ENCODE measurements around the gene KITLG. TPM values are rescaled to one million over a fixed set of nuclear protein-coding genes. Genes with fewer than 3 reads are reported as not detected.

KITLG gene
- total RNA-seq, 1 donor from 2014 or later = 6.2 TPM

DNA sequence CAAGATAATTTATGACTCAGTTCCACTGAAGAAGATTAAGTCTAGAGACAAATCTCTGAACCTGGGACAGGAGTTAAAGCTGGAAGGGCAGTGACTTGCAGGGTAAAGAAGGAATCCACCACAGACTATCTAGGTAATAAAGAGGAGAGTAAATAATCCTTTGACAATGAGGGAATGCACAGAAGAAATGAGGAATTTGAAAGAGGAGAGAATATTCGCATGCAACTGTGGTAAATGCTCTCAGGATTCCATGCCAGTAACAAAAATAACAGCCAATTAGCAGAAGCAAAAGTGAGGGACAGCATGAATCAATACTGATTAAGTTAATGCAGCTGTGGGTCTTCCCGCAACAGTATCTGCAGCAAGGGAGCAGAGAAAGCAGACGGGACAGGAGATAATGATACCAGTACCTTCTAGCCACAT is 77.0 kb downstream of the KITLG start:
- no peaks in the 10 kb centered on the region for H3K27me3 Mint-ChIP-seq (ENCODE audit: low read depth)
- no peaks in the 10 kb centered on the region for H3K4me1 Mint-ChIP-seq
- DNase-seq (ENCODE audit: low read depth, low spot score) = no peak
- H3K4me3 Mint-ChIP-seq = no peak overlapping the region
- H3K36me3 Mint-ChIP-seq (ENCODE audit: low read depth) = peaks cover 5% of the 10 kb centered on the region
- TF ChIP-seq, protein P1, sequence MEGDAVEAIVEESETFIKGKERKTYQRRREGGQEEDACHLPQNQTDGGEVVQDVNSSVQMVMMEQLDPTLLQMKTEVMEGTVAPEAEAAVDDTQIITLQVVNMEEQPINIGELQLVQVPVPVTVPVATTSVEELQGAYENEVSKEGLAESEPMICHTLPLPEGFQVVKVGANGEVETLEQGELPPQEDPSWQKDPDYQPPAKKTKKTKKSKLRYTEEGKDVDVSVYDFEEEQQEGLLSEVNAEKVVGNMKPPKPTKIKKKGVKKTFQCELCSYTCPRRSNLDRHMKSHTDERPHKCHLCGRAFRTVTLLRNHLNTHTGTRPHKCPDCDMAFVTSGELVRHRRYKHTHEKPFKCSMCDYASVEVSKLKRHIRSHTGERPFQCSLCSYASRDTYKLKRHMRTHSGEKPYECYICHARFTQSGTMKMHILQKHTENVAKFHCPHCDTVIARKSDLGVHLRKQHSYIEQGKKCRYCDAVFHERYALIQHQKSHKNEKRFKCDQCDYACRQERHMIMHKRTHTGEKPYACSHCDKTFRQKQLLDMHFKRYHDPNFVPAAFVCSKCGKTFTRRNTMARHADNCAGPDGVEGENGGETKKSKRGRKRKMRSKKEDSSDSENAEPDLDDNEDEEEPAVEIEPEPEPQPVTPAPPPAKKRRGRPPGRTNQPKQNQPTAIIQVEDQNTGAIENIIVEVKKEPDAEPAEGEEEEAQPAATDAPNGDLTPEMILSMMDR (conservative IDR thresholded peaks at IDR 0.05) = no peak
- no peak overlapping the region for H3K27ac Mint-ChIP-seq (ENCODE audit: unreplicated experiment)
- no peaks in the 10 kb centered on the region for H3K9me3 Mint-ChIP-seq

DNA sequence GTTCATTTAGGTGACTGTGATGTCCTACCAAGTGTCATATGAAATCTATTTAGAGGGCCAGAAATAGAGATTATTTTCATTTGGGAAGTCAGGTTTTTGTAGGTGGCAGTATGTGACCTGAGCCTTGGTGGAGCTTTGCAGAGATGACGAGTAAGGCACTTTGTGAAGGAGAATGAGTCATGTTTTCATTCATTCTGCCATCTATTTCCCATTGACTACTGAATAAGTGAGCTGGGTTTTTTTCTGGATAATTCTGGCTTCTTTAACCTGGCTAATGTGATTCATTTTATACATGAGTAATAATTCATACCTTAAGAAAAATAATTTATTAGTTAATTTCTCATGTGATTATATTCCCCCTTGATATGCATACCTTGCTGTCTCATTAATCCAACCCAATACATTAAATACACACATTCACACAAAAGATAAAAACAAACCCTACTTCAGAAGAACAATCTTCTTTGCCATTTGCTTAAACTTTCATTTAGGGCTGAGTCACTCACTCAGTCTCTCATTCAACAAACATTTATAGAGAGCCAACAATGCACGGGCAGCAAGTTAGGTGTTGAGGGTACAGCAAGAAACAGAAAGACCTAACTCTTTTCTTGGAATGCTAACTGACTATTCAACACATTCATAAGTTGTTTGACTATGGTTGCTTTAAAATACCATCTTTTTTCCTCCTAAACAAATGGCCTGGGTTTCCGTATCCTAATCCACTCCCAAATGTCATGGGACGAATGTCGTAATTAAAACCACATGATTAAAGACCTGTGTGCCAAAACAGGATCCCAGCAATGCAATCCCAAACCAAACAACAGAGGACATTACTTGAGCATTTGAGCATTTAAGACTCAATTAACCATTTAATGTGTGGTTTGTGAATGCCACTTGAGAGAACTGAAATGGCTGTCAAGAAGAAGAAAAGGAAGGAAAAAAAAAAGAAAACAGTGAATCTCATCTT is 78.0 kb downstream of the KITLG start:
- Mint-ChIP-seq H3K9me3 (no peaks in the 10 kb centered on the region), H3K27me3 (ENCODE audit: low read depth) (no peaks in the 10 kb centered on the region), H3K27ac (ENCODE audit: unreplicated experiment) (no peak overlapping the region), H3K36me3 (ENCODE audit: low read depth) (peaks cover 5% of the 10 kb centered on the region), H3K4me1 (no peaks in the 10 kb centered on the region), H3K4me3 (no peak overlapping the region)
- TF ChIP-seq, protein P1 (conservative IDR thresholded peaks at IDR 0.05) = no peak
- DNase-seq (ENCODE audit: low read depth, low spot score) = no peak

DNA sequence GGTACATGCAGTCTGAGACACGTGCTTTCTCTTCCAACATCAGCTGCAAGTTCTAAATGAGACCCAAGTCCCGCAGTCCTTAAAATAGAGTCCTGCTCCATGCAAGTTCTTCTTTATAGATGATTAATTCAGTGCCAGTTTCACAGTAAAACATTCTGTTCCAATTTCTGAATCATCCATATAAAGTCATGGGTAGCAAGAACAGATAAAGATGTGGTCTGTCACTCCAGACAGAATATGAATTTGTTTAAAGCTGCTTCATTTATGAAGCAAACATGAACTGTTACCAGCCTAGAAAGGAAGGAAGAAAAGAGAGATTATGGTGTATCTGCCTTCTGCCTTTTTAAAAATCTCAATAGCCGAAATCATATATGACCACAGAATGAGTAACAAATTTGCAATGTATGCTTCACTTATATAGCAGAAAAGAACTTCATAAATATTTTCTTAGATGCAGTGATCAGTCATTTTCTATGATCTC is 83.3 kb downstream of the KITLG start:
- no peaks in the 10 kb centered on the region for H3K9me3 Mint-ChIP-seq
- no peak overlapping the region for H3K4me3 Mint-ChIP-seq
- no peaks in the 10 kb centered on the region for H3K36me3 Mint-ChIP-seq (ENCODE audit: low read depth)
- DNase-seq (ENCODE audit: low read depth, low spot score) = no peak
- no peak overlapping the region for H3K27ac Mint-ChIP-seq (ENCODE audit: unreplicated experiment)
- TF ChIP-seq, protein P1 (conservative IDR thresholded peaks at IDR 0.05) = no peak
- no peaks in the 10 kb centered on the region for H3K4me1 Mint-ChIP-seq
- H3K27me3 Mint-ChIP-seq (ENCODE audit: low read depth) = no peaks in the 10 kb centered on the region

DNA sequence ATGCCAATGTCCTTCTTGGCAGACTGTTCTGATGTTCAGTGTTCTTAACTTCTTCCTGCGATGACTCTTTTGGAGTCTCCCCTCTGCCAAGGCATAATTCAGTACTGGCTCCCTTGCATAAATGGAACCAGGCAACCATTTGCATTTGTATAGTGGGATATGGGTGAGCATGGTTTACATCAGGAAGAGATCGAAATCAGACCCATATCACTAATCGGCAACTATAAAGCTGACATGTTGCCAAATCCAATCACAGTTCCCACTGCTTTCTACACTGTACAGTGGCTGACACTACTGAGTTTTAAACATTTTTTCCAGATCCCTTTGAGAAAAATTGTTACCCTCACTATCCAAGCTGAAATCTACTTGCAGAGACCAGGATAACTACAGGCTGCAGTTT is 83.8 kb downstream of the KITLG start:
- Mint-ChIP-seq H3K36me3 (ENCODE audit: low read depth) (no peaks in the 10 kb centered on the region), H3K4me3 (no peak overlapping the region), H3K27me3 (ENCODE audit: low read depth) (no peaks in the 10 kb centered on the region), H3K9me3 (no peaks in the 10 kb centered on the region), H3K27ac (ENCODE audit: unreplicated experiment) (no peak overlapping the region), H3K4me1 (no peaks in the 10 kb centered on the region)
- no peak for DNase-seq (ENCODE audit: low read depth, low spot score)
- TF ChIP-seq, protein P1 (conservative IDR thresholded peaks at IDR 0.05) = no peak

DNA sequence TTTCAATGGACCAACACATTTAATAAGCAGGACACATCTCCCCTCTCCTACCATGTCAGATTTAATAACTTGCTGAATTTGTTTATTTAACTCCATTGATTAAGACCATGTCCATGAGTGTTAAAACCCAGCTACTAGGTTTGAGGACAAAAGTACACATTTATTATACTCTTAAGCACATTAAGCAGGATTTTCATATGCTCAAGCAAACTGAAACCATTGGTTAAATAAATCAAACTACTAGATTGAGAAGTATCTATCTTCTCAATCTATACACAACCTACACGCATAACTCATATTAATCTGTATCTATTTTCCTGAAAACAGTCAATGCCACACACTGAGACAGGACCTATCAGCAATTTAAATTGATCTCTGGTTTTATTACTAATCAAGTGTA is 85.2 kb downstream of the KITLG start:
- Mint-ChIP-seq H3K36me3 (ENCODE audit: low read depth) (no peaks in the 10 kb centered on the region), H3K4me3 (no peak overlapping the region), H3K4me1 (no peaks in the 10 kb centered on the region), H3K27ac (ENCODE audit: unreplicated experiment) (no peak overlapping the region), H3K9me3 (no peaks in the 10 kb centered on the region), H3K27me3 (ENCODE audit: low read depth) (no peaks in the 10 kb centered on the region)
- DNase-seq (ENCODE audit: low read depth, low spot score) = no peak
- TF ChIP-seq, protein P1 (conservative IDR thresholded peaks at IDR 0.05) = no peak

Measured in neural crest cell (in vitro differentiated cells).